Kidney capillary endothelial cell (primary cell): Measurements from ENCODE around the gene FEZ2.
A peak's percentile ranks its signal among the peaks of the same experiment; 100 is the strongest.

ENCODE experiments used
- DNase-seq: peaks from one replicate; pipeline ENCODE4 v3.0.0-alpha.2; 2018; ENCODE audit warnings: low spot score

Gene FEZ2

DNA sequence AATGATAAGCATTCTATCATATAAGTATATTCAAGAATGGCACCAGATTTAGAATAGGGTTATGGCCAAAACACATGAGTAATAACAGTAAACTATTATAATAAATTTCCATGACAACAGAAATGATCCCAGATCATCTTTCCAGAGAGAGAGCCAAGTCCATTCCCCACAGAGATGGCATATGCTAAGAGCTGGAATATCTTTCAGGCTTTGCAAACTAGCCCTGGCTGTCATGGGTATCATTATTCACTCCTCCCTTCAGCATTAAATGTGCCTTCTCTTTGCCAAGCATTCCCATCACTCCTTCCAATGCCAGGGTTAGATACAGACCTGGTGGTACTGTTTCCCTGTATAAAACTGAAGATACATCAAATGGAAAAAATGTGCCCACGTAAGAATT is 10.9 kb downstream of the FEZ2 start:
- DNase-seq, result no peak

DNA sequence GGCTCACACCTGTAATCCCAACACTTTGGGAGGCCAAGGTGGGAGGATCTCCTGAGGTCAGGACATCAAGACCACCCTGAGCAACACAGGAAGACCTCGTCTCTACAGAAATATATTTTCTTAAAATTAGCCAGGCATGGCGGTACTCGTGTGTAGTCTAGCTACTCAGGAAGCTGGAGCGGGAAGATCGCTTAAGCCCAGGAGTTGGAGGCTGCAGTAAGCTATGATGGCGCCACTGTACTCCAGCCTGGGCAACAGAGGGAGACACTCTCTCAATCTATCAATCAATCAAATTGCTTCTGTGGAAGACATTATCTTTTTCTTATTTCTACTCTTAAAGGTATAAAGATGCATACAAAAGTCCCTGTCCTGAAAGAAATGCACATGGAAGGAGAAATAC is 11.3 kb downstream of the FEZ2 start:
- no peak for DNase-seq

DNA sequence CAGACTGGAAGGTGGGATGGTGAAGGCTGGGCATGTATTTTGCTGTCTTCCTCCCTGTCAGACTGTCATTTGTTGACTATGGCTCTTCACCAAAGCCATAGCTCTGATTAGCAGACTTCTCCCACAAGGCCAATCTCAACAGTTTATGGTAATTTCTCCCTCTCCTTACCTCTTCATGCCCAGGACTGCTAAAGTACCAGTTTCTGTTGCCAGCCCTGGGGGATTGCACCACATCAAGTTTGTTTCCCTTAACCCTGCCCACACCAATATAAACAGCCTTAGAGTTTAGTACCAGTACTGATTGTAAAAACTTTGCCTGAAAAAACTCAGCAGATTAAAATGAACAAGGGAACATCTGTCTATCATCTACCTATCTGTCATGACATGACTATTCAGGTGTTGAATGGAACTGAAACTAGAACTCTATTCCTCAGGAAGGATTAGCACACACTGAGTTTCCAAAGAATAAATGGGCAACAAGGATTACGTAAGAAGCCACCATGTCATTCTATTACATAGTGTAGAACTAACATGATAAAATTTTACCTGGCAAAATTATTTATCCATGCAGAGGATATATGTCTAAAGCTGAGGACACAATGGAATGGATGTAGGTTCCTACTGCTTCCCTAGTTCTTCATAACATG is 13.7 kb downstream of the FEZ2 start:
- no peak for DNase-seq

DNA sequence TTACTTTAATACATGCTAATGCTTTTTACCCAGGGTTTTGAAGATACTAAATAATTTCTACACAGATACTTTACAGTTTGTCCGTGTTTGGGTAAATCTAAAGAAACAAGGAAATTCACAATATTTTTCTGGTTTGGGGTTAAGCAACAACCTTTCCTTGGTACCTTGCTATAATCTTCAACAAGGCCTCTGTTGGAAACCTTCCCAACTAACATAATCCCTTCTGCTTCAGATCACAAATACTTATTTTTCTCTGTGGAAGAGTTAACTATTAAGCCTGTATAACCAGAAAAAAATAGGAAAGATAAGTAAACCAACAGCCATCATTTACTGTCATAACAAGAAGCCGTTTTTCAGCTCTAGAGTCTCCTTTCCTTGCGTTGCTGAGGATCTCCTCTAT is 15.0 kb downstream of the FEZ2 start:
- no peak for DNase-seq

DNA sequence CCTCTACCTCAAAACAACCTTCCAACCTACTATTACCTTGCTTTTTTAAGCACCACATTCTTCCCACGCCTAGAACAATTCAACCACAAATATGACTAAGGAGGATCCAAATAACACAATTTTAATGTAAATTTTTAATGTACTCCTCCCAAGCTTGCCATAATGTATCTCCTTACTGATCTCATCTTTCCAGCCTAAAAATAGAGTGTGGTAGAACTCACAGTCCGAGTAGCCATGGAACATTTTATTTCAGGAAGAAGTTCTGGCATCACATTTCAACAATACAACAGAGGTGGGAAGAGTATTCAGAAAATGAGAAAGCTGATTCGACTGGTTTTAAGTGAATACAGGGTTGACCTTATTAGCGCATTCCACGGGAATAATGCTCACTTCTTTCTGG is 15.4 kb downstream of the FEZ2 start:
- DNase-seq, result no peak

DNA sequence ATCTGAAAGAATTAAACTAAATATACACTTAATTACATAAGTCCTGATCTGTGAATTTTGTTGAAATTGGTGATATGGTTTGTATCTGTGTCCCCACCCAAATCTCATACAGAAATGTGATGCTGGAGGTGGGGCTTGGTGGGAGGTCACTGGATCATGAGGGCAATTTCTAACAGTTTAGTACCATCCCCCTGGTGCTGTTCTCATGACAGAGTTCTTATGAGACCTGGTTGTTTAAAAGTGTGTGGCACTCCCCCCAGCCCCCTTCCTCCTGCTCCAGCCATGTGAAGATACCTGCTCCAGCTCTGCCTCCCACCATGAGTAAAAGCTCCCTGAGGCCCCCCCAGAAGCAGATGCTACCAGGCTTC is 18.7 kb downstream of the FEZ2 start:
- DNase-seq, result no peak

DNA sequence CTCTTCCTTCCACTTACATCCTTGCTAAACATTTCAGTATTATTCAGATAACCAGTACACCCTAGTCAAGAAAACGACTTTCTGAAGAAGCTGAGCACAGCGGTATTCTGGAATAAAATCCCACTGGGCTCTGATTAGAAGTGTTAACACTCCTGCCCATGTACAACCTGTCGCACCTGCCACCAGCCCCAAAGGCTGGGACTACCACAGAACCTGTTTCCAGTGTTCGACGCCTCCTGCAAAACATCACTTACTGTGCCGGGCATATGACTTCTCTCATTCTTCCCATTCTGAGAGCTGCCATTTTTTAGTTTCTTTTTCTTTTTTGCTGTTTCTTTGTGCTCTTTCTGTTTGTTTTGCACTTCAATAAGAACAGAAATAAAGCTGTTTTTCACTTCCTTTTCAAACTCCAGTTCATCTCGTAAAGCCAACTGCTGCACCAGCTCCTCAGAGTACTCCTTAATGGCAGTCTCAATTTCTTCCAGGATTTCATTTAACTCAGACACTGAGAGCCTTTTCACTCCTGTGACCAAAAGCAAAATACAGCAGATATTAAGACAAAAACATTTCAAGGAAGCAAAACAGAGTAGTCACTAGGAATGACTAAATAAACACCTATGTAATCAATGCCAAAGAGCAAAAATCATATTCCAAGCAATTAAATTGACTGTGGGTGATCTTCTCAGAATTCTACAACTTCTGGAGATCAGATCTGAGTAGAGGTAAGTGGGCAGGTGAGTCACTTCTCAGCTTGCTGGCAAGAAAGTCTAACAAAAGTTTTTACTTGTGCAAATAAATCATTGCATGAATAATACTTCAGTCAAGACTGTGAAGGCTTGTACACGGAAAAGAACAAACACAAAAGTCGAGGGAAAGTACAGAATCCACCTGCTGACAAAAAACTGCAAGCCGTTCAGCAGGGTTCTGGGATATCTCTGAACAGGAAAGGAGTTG is 19.3 kb downstream of the FEZ2 start:
- no peak for DNase-seq

DNA sequence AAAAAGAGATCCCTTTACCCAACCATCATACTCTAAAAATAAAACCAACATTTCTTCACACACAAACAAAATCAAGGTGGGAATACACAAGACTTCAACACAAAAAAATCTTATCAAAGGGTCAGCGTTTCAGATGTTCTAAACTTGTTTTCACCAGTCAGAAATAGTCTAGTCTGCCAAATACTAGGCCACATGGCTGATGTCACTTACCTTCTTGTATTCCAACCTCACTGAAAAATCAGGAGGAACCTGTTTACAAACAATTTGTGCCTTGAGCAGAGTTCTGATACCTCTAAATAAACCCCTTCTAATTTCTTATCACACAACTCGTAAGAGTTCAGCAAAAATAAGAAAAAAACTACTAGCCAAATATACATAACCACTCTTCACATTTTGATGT is 20.1 kb downstream of the FEZ2 start:
- DNase-seq, result no peak

DNA sequence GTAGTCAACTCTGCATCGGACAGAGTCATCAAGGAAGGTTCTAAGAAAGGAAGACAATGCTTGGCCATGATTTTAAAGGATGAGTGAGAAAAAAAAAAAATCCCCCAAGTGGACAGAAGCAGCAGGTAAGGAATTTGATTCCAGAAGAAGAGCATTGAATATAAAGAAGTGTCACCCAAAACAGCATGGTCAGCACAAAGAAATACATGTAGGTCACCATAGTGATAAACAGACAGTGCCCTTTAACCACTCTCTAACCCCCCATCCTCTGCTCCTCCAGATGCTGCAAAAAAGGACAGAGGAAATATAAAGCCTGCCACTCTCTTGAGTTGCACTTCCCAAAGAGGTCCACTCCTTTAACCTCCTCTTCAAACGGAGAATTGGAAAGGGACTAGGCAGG is 23.4 kb downstream of the FEZ2 start:
- no peak for DNase-seq

DNA sequence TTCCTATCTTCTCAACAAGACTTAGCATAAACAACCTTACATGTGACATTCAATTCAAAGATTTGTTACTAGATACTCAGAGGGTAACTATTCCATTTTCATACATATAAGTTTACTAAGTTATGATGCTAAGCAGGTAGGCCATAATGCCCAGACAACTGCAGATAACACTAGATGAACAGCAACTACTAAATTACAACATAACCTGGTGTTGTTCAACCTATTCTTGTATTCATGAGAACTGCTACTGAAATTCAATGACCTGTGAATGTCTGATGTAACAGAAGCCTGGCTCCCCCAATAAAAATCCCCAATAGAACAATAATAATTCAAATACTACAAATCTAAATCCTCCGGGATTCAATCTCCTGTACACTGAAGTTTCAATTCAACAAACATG is 24.8 kb downstream of the FEZ2 start:
- no peak for DNase-seq

DNA sequence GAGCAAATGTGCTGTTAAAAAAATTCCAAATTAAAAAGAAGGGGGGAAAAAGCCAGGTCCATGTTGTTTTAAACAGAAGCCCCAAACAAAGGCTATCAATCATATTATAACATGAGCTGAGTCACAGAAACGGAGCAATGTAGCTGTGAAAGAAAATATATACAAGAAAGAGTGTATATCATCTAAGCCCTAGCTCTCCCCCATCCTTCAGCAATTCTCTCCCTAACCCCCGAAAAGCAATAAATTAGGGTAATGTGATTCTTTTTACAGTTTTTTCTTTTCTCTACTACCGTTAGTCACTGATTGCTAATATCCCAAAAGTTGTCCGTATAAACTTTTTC is 25.3 kb downstream of the FEZ2 start:
- DNase-seq, result no peak

DNA sequence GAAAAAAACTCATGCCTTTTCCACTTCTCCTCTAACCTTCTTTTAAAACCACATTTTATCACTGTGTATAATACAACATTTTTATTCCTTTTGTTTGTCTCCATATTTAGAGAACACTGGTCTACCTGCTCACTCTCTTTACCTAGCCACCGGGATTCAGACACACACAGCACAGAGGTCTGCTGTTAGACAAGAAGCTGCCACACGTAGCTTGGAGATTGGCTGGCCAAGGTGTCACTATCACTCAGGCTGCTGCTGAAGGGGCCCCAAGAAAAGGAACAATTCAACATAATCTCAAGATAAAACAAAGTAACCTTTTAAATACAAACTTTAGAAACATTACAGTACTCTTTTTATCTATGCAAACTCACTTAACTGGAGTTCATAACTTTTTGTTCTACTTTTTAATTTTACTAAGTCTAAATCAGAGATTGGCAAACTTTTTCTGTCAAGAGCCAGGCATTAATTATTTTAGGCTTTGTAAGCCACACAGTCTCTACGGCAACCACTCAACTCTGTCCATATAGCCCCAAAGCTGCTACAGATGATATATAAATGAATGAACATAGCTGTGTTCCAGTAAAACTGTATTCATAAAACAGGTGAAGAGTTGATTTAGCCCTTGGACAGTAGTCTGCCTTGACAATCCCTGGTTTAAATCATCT is 25.8 kb downstream of the FEZ2 start:
- no peak for DNase-seq

DNA sequence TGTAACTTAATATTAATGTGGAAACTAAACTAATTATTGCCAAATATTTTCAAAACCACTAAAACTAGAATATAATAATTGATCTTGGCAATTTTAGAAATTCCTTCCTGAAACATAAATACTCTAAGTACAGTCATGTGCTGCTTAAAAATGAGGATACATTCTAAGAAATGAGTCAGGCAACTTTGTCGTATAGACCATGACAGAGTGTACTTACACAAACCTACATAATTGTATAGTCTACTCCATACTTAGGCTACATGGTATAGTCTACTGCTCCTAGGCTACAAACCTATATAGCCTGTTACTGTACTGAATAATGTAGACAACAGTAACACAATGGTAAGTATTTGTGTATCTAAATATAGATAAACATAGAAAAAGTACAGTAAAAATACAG is 27.6 kb downstream of the FEZ2 start:
- DNase-seq, result peak; percentile 51

DNA sequence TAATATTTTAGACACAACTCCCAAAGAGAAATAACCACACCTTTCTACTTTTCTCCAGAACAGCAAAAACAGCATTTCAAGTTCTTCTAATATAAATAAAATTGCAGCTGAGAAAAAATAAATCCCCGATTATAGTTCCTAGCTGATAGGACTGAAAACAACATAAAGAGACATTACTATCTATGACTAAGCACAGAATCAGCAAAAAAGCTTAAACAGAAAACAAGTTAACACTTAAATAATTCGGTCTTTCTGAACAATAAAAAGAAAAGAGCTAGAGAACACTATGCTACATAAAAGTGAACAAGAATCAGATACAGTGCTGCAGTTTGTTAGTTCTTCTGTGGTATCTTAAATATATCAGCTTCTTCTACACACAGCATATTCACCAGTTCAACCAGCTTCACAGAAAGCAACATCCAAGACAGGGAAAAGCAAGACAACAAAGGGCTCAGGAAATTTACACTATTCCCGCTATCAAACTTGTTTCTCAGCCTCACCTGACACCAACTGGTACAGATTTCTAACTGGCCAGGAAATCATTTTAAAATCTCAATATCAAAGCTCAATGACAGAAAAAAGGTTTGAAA is 28.6 kb downstream of the FEZ2 start:
- peak; percentile 63 for DNase-seq

DNA sequence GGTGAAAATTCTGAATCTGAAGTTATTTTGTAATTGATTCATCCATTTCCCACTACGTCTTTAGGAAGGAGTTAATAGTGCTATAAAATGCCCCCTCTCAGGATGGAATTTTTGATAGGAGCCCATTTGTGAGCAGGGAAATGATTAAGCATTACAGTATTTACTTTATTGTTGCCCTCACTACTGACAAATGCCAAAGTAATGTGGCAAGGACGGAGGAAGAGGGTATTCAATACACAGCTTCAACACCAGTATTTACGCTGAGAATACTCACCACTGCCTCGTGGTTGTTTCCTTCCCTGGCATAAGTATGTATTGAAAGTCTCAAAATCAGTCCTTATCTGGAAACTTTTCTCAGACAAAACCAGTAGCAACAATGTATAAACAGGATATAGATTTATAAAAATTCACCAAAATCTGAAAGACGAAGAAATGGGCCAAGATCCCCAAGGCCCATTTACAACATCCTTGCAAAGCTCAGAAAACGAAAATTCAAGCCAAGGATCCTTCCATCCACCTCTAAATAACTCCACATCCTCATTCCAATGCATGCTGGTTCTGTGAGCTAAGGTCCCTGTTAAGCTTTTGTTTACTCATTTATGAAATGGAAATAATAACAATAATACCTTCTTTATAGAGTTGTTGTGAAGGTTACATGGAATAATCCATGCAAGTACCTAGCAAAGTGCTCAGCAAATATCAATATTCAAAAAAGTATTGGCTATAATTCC is 29.3 kb downstream of the FEZ2 start:
- DNase-seq, result peak; percentile 95

DNA sequence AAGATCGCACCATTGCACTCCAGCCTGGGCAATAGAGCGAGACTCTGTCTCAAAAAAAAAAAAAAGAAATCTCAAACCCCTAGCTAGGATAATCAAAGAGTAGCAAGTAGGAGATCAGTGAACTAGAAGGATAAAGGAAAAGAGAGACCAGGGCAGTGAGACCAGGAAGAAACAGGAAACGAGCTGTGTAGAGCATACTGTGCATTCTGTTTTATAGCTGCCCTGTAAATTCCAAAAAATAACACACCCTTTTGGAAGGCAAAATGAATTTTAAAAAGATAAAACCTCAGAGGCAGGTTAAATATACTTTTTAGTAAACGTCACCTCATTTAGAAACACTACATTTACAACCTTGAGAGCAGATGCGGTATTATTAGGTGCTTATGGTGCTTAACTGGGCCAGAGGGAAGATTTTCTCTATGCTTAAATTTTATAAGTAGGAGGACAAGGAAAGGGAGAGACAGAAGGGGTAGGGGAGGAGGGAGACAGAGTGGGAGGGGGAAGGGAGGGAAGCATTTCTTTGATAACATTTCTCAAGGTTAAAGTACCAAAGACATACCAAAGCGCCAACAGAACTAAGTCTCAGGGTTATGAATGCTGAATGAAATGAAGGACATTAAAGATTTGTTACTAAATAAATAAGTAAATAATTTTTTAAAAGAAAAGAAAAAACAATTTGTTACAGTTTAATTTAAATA is 30.1 kb downstream of the FEZ2 start:
- no peak for DNase-seq

DNA sequence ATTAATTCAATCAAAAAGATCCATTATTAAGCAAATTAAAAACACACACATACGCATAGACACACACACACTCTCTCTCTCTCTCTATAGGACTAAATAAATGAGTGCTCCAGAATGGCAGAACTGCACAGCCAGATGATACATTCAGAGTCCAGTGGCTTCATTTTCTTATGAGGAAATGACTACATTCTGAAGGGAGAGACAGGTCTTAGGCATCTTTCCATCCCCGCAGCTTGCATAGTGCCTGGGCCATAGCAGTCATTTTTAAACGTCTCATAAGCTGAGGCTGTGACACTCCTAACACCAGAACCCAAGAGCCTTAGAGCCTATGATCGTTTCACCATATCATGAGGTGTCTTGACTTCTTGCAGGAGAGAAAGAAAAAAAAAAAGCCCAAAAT is 31.1 kb downstream of the FEZ2 start:
- DNase-seq, result no peak

DNA sequence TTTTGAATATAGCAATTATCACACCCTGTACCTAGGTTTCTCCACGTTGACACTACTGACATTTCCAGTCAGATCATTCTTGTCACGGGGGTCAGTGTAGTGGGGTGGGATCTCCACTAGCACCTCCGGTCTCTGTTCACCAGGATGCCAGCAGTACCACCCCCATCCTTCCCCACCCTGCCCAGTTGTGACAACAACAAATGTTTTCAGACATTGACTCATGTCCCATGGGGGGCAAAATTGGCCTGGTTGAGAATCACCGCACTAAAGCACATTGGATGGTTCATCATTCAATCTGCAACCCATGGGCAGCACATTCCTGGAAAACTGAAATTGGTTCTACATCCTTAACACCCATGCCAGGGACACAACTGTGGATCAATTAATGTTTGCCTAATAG is 32.3 kb downstream of the FEZ2 start:
- DNase-seq, result no peak

DNA sequence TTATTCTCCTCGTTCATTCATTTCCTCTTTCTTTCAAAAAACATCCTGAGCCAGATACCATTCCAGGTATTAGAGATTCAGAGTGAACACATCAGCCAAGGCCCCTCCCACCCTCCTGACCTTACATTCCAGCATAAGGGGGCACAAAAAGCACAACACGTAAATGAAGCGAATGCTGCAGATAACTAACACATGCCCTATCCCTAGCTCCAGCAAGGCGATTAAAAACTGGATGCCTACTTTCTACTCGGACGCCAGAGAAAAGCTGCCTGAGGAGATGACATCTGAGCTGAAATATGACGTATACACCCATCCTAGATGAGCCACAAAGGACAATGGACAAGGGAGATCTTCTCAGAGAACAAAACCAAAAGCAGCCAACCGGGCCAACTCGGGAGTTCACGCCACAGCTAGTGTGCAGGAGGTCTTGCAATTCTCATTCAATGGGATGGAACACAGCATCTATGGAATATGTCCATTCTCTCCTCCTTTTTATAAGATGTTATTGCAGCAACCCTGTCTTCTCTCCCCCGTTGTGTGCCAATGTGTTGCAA is 33.5 kb downstream of the FEZ2 start:
- DNase-seq, result no peak

DNA sequence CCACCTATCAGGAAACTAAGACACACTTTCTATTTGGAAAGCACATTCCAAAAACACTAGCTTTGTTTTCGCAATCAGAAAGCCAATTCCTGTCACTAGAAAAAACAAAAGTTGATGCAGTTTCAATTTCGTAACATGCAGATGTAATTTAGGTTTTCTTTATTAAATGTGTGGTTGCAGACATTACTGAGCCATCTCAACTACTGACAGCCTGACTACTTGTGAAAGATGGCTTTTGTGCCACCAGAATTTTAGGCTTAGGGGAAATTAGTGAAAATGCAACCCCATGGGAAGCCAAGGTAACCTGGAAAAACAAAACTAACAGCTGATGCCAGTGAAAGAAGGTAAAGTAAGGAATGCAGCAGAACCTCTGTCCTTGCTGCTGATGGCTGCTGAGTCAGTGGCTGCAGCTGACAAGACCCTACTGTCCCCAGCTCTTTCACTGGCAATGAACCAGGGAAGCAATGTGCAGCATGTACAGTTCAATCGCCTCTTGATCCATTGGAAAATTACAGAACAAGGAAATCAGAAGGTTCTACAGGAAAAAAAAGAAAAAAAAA is 34.9 kb downstream of the FEZ2 start:
- DNase-seq, result no peak

DNA sequence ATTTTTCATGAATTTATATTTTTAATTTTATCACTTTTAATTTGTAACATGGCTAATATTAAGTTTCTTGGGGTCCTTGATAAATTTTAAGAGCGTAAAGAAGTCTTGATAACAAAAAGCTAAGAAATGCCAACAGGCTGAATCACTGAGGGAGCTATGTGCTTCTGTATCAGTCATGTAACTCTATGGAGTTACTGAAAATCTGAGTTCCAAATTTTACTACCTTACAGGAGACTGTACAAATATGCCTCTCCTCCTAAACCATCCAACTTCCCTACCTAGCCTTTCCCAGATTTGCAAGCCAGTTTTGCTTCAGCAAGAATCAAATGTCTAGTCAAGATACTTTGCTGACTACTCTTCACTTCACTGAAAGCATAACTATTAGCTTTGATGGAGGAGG is 35.7 kb downstream of the FEZ2 start:
- peak; percentile 80 for DNase-seq
